D721Med (cell line): ENCODE results near the gene HOXB8.

Experiments
- DNase-seq: peaks from one replicate; pipeline ENCODE4 v3.0.0; 2011; ENCODE audit warnings: low spot score; ENCODE audit not compliant: insufficient read length
- FAIRE-seq: peaks from 2 replicates; lab custom pipeline; 2011; peaks lifted over from hg19 to GRCh38; lab: Jason Lieb, UNC
- CTCF ChIP-seq: IDR thresholded peaks from 2 replicates; pipeline ENCODE4 v1.5.1; 2012; ENCODE audit warnings: mild to moderate bottlenecking, control low read depth; ENCODE audit not compliant: insufficient read depth; ENCODE audit errors: missing control alignments

Gene HOXB8

GRCh38 chr17:48646183-48647102, 31.4 kb upstream of the HOXB8 start:
- TF ChIP-seq CTCF = no peak
- FAIRE-seq (no peak), DNase-seq (no peak)

- no peak for TF ChIP-seq CTCF
- no peak for DNase-seq
- no peak for FAIRE-seq
Observed at GRCh38 chr17:48645639-48646182, 30.6 kb upstream of the HOXB8 start.

- DNase-seq = no peak
- TF ChIP-seq CTCF = no peak
- FAIRE-seq = no peak
Observed at GRCh38 chr17:48644910-48645557, 29.9 kb upstream of the HOXB8 start.

GRCh38 chr17:48644159-48644558, 29.1 kb upstream of the HOXB8 start:
- no peak for FAIRE-seq
- TF ChIP-seq CTCF = no peak
- no peak for DNase-seq

- no peak for FAIRE-seq
- TF ChIP-seq CTCF = no peak
- DNase-seq = no peak
Observed at GRCh38 chr17:48643697-48644012, 28.6 kb upstream of the HOXB8 start.

GRCh38 chr17:48642843-48643696, 28.0 kb upstream of the HOXB8 start:
- no peak for FAIRE-seq

More at GRCh38 chr17:48642843-48643696, 28.0 kb upstream of the HOXB8 start:
- no peak for DNase-seq
- TF ChIP-seq CTCF = no peak
